Germinal center (tissue), 1 donor: ENCODE results near the gene ADAM12.

Experiments
- DNase-seq: peaks from one replicate; pipeline ENCODE4 v3.0.0; 2012; ENCODE audit warnings: mixed read lengths, low spot score

ADAM12 gene

GRCh38 chr10:126315494-126316177, 72.6 kb downstream of the ADAM12 start:
- DNase-seq = no peak

- no peak for DNase-seq
Measured at GRCh38 chr10:126314863-126315493, 73.3 kb downstream of the ADAM12 start.

GRCh38 chr10:126312167-126312566, 76.1 kb downstream of the ADAM12 start:
- no peak for DNase-seq

GRCh38 chr10:126309228-126309883, 78.9 kb downstream of the ADAM12 start:
- no peak for DNase-seq

GRCh38 chr10:126302826-126303665, 85.2 kb downstream of the ADAM12 start:
- DNase-seq = no peak

- no peak for DNase-seq
Measured at GRCh38 chr10:126302476-126302756, 85.9 kb downstream of the ADAM12 start.

GRCh38 chr10:126301701-126302475, 86.4 kb downstream of the ADAM12 start:
- DNase-seq = no peak

GRCh38 chr10:126294451-126294850, 93.8 kb downstream of the ADAM12 start:
- DNase-seq = no peak

- no peak for DNase-seq
Measured at GRCh38 chr10:126290232-126290631, 98.0 kb downstream of the ADAM12 start.

- no peak for DNase-seq
Measured at GRCh38 chr10:126288547-126289493, 99.5 kb downstream of the ADAM12 start.

- DNase-seq = no peak
Measured at GRCh38 chr10:126286256-126286780, 102.0 kb downstream of the ADAM12 start.

GRCh38 chr10:126283307-126283706, 105.0 kb downstream of the ADAM12 start:
- DNase-seq = no peak

GRCh38 chr10:126278851-126279250, 109.4 kb downstream of the ADAM12 start:
- no peak for DNase-seq

GRCh38 chr10:126277181-126277580, 111.1 kb downstream of the ADAM12 start:
- no peak for DNase-seq

GRCh38 chr10:126272526-126272925, 115.8 kb downstream of the ADAM12 start:
- no peak for DNase-seq

- no peak for DNase-seq
Measured at GRCh38 chr10:126270111-126270510, 118.2 kb downstream of the ADAM12 start.

GRCh38 chr10:126268013-126268920, 120.0 kb downstream of the ADAM12 start:
- no peak for DNase-seq

GRCh38 chr10:126264102-126265018, 123.9 kb downstream of the ADAM12 start:
- DNase-seq = no peak
